IMR-90 (cell line): ENCODE data around the gene ISG15. TPM values are rescaled to one million over a fixed set of nuclear protein-coding genes. Genes with fewer than 3 reads are reported as not detected.

ENCODE experiments used
- ATAC-seq: fragments of 200-7000 bp; cut with Tn5 transposase; 2 replicates; pipeline ENCODE4 v1.9.1; 2020; ENCODE audit warnings: low read depth, mild to moderate bottlenecking, moderate library complexity
- BruUV-seq: library from RNA; stranded (reverse); fragments of 400-500 nt; replicated peaks from 2 replicates; lab custom pipeline; 2021; lab: Mats Ljungman, UMichigan
- CTCF ChIA-PET: fragments of 300-600 bp; formaldehyde crosslinking; extraction: SDS; loops from one replicate; lab custom pipeline; 2021; ENCODE audit warnings: antibody characterized with exemption; lab: Yijun Ruan, JAX
- POLR2A ChIA-PET: fragments of 300-600 bp; sonication (Branson Sonifier 250); formaldehyde crosslinking; loops from one replicate; lab custom pipeline; 2022; ENCODE audit warnings: antibody characterized with exemption; ENCODE audit not compliant: unreplicated experiment; lab: Charles Lee
- DNase-seq: peaks from one replicate; pipeline ENCODE4 v3.0.0; 2013
- H2AFZ ChIP-seq: replicated peaks from 2 replicates; pipeline ENCODE3; 2013; ENCODE audit warnings: low read length, mild to moderate bottlenecking; ENCODE audit not compliant: poor library complexity
- H2AK5ac ChIP-seq: 2 replicates; pipeline ENCODE4 v1.6.1; 2013; ENCODE audit warnings: low read depth, low read length, inconsistent platforms
- H2AK9ac ChIP-seq: replicated peaks from 2 replicates; pipeline ENCODE3; 2013; ENCODE audit warnings: mild to moderate bottlenecking, low read depth, low read length, moderate library complexity; ENCODE audit not compliant: poor library complexity
- H2BK120ac ChIP-seq: 2 replicates; pipeline ENCODE4 v1.6.1; 2013; ENCODE audit warnings: low read depth, low read length, inconsistent platforms
- H2BK15ac ChIP-seq: 3 replicates; pipeline ENCODE4 v1.6.1; 2013; ENCODE audit warnings: low read depth, low read length, inconsistent platforms
- H2BK20ac ChIP-seq: 2 replicates; pipeline ENCODE4 v1.6.1; 2013; ENCODE audit warnings: low read depth, mild to moderate bottlenecking, inconsistent platforms, low read length, moderate library complexity
- H2BK5ac ChIP-seq: 2 replicates; pipeline ENCODE4 v1.6.1; 2013; ENCODE audit warnings: mild to moderate bottlenecking, low read depth, low read length, inconsistent platforms; ENCODE audit not compliant: poor library complexity, severe bottlenecking
- H3K14ac ChIP-seq: replicated peaks from 2 replicates; pipeline ENCODE4 v1.6.1; 2013; ENCODE audit warnings: low read depth, low read length, inconsistent platforms
- H3K18ac ChIP-seq: 2 replicates; pipeline ENCODE4 v1.6.1; 2013; ENCODE audit warnings: low read depth, low read length, control low read depth
- H3K23ac ChIP-seq: 2 replicates; pipeline ENCODE4 v1.6.1; 2013; ENCODE audit warnings: low read depth, low read length, inconsistent platforms
- H3K27ac ChIP-seq: 2 replicates; pipeline ENCODE4 v1.5.1; 2013; ENCODE audit warnings: mild to moderate bottlenecking, control low read depth, low read length; ENCODE audit not compliant: insufficient read depth
- H3K27me3 ChIP-seq: 2 replicates; pipeline ENCODE4 v1.6.1; 2013; ENCODE audit warnings: low read length; ENCODE audit not compliant: control insufficient read depth, insufficient read depth
- H3K36me3 ChIP-seq: 2 replicates; pipeline ENCODE4 v1.6.1; 2013; ENCODE audit warnings: low read length, mixed read lengths; ENCODE audit not compliant: control insufficient read depth, insufficient read depth
- H3K4ac ChIP-seq: 2 replicates; pipeline ENCODE4 v1.6.1; 2013; ENCODE audit warnings: low read depth, low read length, inconsistent platforms
- H3K4me1 ChIP-seq: 2 replicates; pipeline ENCODE4 v1.6.1; 2013; ENCODE audit warnings: low read length, mixed read lengths; ENCODE audit not compliant: control insufficient read depth, insufficient read depth
- H3K4me2 ChIP-seq: 2 replicates; pipeline ENCODE4 v1.6.1; 2013; ENCODE audit warnings: low read depth, mild to moderate bottlenecking, control low read depth, low read length, moderate library complexity
- H3K4me3 ChIP-seq: 2 replicates; pipeline ENCODE4 v1.5.1; 2013; ENCODE audit warnings: low read depth, mild to moderate bottlenecking, control low read depth, low read length, moderate library complexity; ENCODE audit not compliant: insufficient read depth
- H3K56ac ChIP-seq: 2 replicates; pipeline ENCODE4 v1.6.1; 2013; ENCODE audit warnings: low read length, inconsistent platforms; ENCODE audit not compliant: insufficient read depth; ENCODE audit errors: extremely low read depth
- H3K79me1 ChIP-seq, 2 experiments: 2 replicates each; pipeline ENCODE4 v1.6.1; 2013; ENCODE audit warnings: low read length in 2 of 2, inconsistent platforms in 1 of 2, low read depth in 1 of 2
- H3K9ac ChIP-seq: 2 replicates; pipeline ENCODE4 v1.6.1; 2013; ENCODE audit warnings: low read depth, low read length, control low read depth
- H3K9me1 ChIP-seq: 2 replicates; pipeline ENCODE4 v1.6.1; 2013; ENCODE audit warnings: low read length, inconsistent platforms; ENCODE audit not compliant: insufficient read depth
- H3K9me3 ChIP-seq: 2 replicates; pipeline ENCODE4 v1.6.1; 2013; ENCODE audit warnings: low read length; ENCODE audit not compliant: control insufficient read depth, insufficient read depth
- H4K20me1 ChIP-seq: 2 replicates; pipeline ENCODE4 v1.6.1; 2013; ENCODE audit warnings: low read length, inconsistent platforms; ENCODE audit not compliant: insufficient read depth
- H4K5ac ChIP-seq: 2 replicates; pipeline ENCODE4 v1.6.1; 2013; ENCODE audit warnings: mild to moderate bottlenecking, low read depth, low read length, control low read depth
- H4K8ac ChIP-seq, 2 experiments: 2 replicates each; pipeline ENCODE4 v1.6.1; 2013; ENCODE audit warnings: low read depth in 2 of 2, low read length in 2 of 2, control low read depth in 1 of 2, inconsistent platforms in 1 of 2
- H4K91ac ChIP-seq: 2 replicates; pipeline ENCODE4 v1.6.1; 2013; ENCODE audit warnings: low read depth, low read length, inconsistent platforms; ENCODE audit not compliant: insufficient read depth
- BHLHE40 ChIP-seq: fragments of 150-350 bp; IDR thresholded peaks from 2 replicates; pipeline ENCODE4 v1.6.1; 2016; ENCODE audit warnings: mild to moderate bottlenecking, low read depth, low read length
- CHD1 ChIP-seq: IDR thresholded peaks from 2 replicates; pipeline ENCODE4 v1.6.1; 2012; ENCODE audit warnings: low read depth, low read length, improper control_type of control experiment
- FOS ChIP-seq: fragments of 150-350 bp; IDR thresholded peaks from 2 replicates; pipeline ENCODE4 v1.6.1; 2016; ENCODE audit warnings: low read depth, low read length
- MAZ ChIP-seq: IDR thresholded peaks from 2 replicates; pipeline ENCODE4 v1.6.1; 2012; ENCODE audit warnings: low read depth, mild to moderate bottlenecking, low read length, improper control_type of control experiment, moderate library complexity, borderline replicate concordance
- MXI1 ChIP-seq: IDR thresholded peaks from 2 replicates; pipeline ENCODE4 v1.6.1; 2012; ENCODE audit warnings: low read depth, mild to moderate bottlenecking, low read length, moderate library complexity, borderline replicate concordance
- POLR2A ChIP-seq: IDR thresholded peaks from 2 replicates; pipeline ENCODE4 v1.6.1; 2012; ENCODE audit warnings: mild to moderate bottlenecking, low read depth, low read length
- RAD21 ChIP-seq: IDR thresholded peaks from 2 replicates; pipeline ENCODE4 v1.6.1; 2012; ENCODE audit warnings: low read length, improper control_type of control experiment
- RCOR1 ChIP-seq: IDR thresholded peaks from 2 replicates; pipeline ENCODE4 v1.6.1; 2012; ENCODE audit warnings: mild to moderate bottlenecking, low read length, improper control_type of control experiment; ENCODE audit not compliant: insufficient replicate concordance
- USF2 ChIP-seq: fragments of 150-350 bp; IDR thresholded peaks from 2 replicates; pipeline ENCODE4 v1.6.1; 2017; ENCODE audit warnings: mild to moderate bottlenecking, antibody characterized with exemption, low read length, low read depth
- WGBS, 2 experiments: methylation state at CpG; one replicate each; pipeline versions ENCODE4 v1.1.5 to v1.1.7; 2013; ENCODE audit warnings: missing lambda C conversion rate in 2 of 2; ENCODE audit not compliant: insufficient read length in 1 of 2; ENCODE audit errors: extremely low coverage in 2 of 2; 5-methylcytosine and 5-hydroxymethylcytosine counted together
- dilution Hi-C: fragments of 300-500 bp; cut with HindIII; formaldehyde crosslinking; loops from one replicate; pipeline ENCODE4 v1.14.3; 2018; ENCODE audit warnings: low sequenced_read_pairs; ENCODE audit not compliant: unreplicated experiment
- in situ Hi-C: fragments of 300-500 bp; cut with MboI; formaldehyde crosslinking; loops from 3 replicates; pipeline ENCODE4 v1.14.3; 2019; ENCODE audit warnings: low sequenced_read_pairs, inconsistent platforms, mixed read lengths
- intact Hi-C: fragments of 100-400 bp; cut with micrococcal nuclease; formaldehyde crosslinking; loops from 2 replicates; pipeline ENCODE4 v1.10.0; 2022
- microRNA-seq, 2 experiments: library from miRNA; stranded (forward) in 1 of 2; unstranded in 1 of 2; fragments of 10-50 nt in 1 of 2; fragments of <30 nt in 1 of 2; gene quantifications in 1 of 2; microRNA quantifications in 1 of 2; one replicate each; pipeline versions ENCODE3 to v1.1.0; 2013 to 2020; ENCODE audit not compliant: insufficient read depth in 1 of 2, insufficient read length in 1 of 2, unreplicated experiment in 1 of 2
- polyA plus RNA-seq, 3 experiments: library from polyadenylated mRNA; depleted of rRNA; stranded (reverse); fragments of >200 nt; gene quantifications; 2 replicates each; pipeline ENCODE4 v1.2.3, GENCODE V29; 2012; ENCODE audit warnings: low replicate concordance in 1 of 3
- small RNA-seq, 5 experiments: library from RNA; depleted of rRNA; stranded (forward); fragments of <200 nt; gene quantifications; one replicate each; pipeline ENCODE3, GENCODE V24; 2012
- total RNA-seq: library from RNA; depleted of rRNA; stranded (reverse); fragments of >200 nt; gene quantifications from 2 replicates; pipeline ENCODE4 v1.2.3, GENCODE V29; 2012; rRNA removed

The ISG15 gene
- total and polyA plus RNA-seq, 2 of the 4 experiments (the other 2 are of a cell fraction), result 99.1 to 105 TPM

GRCh38 chr1:1063261-1063944 lies 50.1 kb downstream of the ISG15 start:
- no peak overlapping the region for H3K23ac ChIP-seq
- no peak for TF ChIP-seq FOS
- no peak for TF ChIP-seq MAZ
- no peak for TF ChIP-seq BHLHE40
- TF ChIP-seq USF2, result no peak
- TF ChIP-seq RAD21, result no peak
- no peak for TF ChIP-seq POLR2A
- TF ChIP-seq RCOR1, result no peak
- TF ChIP-seq CHD1, result no peak
- TF ChIP-seq MXI1, result no peak
- peak overlapping the region in 1 of 2 experiments; percentile 69; a peak in 1 of 4 replicates for H4K8ac ChIP-seq
- H3K4ac ChIP-seq, result peak overlapping the region; percentile 67
- DNase-seq (no peak), ATAC-seq (no peak)
- H3K79me1 ChIP-seq, result 0 out of 4 replicates have a peak, but pooled peaks cover 0 to 4% of the 10 kb centered on the region in 2 experiments
- no peak overlapping the region for H3K4me2 ChIP-seq
- intact Hi-C loops, result loop anchor here (1.0 kb wide), 1 partner anchor 79 kb away; no protein-coding TSS in a partner anchor
- POLR2A ChIA-PET, result no interaction called here
- no peak overlapping the region for H4K5ac ChIP-seq
- no peaks in the 10 kb centered on the region for H3K9me3 ChIP-seq
- peaks cover 15% of the 10 kb centered on the region for H3K4me1 ChIP-seq
- CTCF ChIA-PET, result interaction anchor here (2.3 kb wide), 1 partner anchor 79 kb away, joined by 9 read pairs; no protein-coding TSS in a partner anchor
- no peaks in the 10 kb centered on the region for H3K36me3 ChIP-seq
- H3K9ac ChIP-seq, result no peak overlapping the region
- no peak overlapping the region; the same call in 1 of the 2 replicates for H3K14ac ChIP-seq
- H3K9me1 ChIP-seq, result 0 out of 2 replicates have a peak, but pooled peaks cover 4% of the 10 kb centered on the region
- H3K27ac ChIP-seq, result no peak overlapping the region; the same call in 1 of the 2 replicates
- no peak overlapping the region for H3K18ac ChIP-seq
- H2BK5ac ChIP-seq, result peak overlapping the region; percentile 35
- BruUV-seq, result no TSS peak
- dilution Hi-C loops, result no loop called here
- H2BK15ac ChIP-seq, result peak overlapping the region; percentile 52; the same call in 1 of the 3 replicates
- peak overlapping the region; percentile 87 for H2AFZ ChIP-seq
- H2AK5ac ChIP-seq, result peak overlapping the region; percentile 100
- in situ Hi-C loops, result no loop called here
- H3K56ac ChIP-seq, result no peak overlapping the region
- H2AK9ac ChIP-seq, result peak overlapping the region; percentile 96
- H4K91ac ChIP-seq, result no peak overlapping the region
- WGBS, 2 experiments, result 81% methylated on average over 7 of the region's 24 CpGs; no CpG with 5 or more reads in 1 of the 2 experiments
- peaks cover 4% of the 10 kb centered on the region; the same call in 1 of the 2 replicates for H3K27me3 ChIP-seq
- 0 out of 2 replicates have a peak overlapping the region, but pooled peaks have one; percentile 61 for H2BK20ac ChIP-seq
- H3K4me3 ChIP-seq, result no peak overlapping the region
- peak overlapping the region; percentile 26; the same call in 1 of the 2 replicates for H2BK120ac ChIP-seq
- no peaks in the 10 kb centered on the region for H4K20me1 ChIP-seq

Small RNA genes within 50 kb of the gene (microRNA-seq; reads per million reads assigned to microRNA genes)
- not detected for gene AL645608.3 (ENCODE audit: insufficient read depth, insufficient read length)

Small RNA genes within 50 kb of the gene (small RNA-seq; reads per million reads assigned to genes)
- gene AL645608.3, result 0 reads per million in 5 experiments

Other genes starting within 250 kb of the ISG15 start
- 5.9 and 6.9 TPM in 2 replicates for gene SAMD11, start 89.6 kb upstream of the ISG15 start, total RNA-seq
- 22.9 and 31.9 TPM in 2 replicates for gene SAMD11, start 89.6 kb upstream of the ISG15 start, polyA plus RNA-seq (2012; rRNA removed)
- gene NOC2L, start 54.2 kb upstream of the ISG15 start, total RNA-seq, result 105 and 106 TPM in 2 replicates
- gene NOC2L, start 54.2 kb upstream of the ISG15 start, polyA plus RNA-seq (2012; rRNA removed), result 74.2 and 75.7 TPM in 2 replicates
- 3.4 and 3.6 TPM in 2 replicates for gene KLHL17, start 52.9 kb upstream of the ISG15 start, total RNA-seq
- 41.0 and 50.7 TPM in 2 replicates for gene KLHL17, start 52.9 kb upstream of the ISG15 start, polyA plus RNA-seq (2012; rRNA removed)
- gene PLEKHN1, start 47.0 kb upstream of the ISG15 start, total RNA-seq, result 0.28 and 0.54 TPM in 2 replicates
- gene PLEKHN1, start 47.0 kb upstream of the ISG15 start, polyA plus RNA-seq (2012; rRNA removed), result 2.1 and 2.3 TPM in 2 replicates
- gene PERM1, start 31.4 kb upstream of the ISG15 start, total RNA-seq, result not detected in 2 replicates
- not detected in 2 replicates for gene PERM1, start 31.4 kb upstream of the ISG15 start, polyA plus RNA-seq (2012; rRNA removed)
- 1.4 and 3.1 TPM in 2 replicates for gene HES4, start 13.4 kb upstream of the ISG15 start, total RNA-seq
- 11.7 and 18.9 TPM in 2 replicates for gene HES4, start 13.4 kb upstream of the ISG15 start, polyA plus RNA-seq (2012; rRNA removed)
- gene AGRN, start 6.6 kb downstream of the ISG15 start, total RNA-seq, result 8.1 and 11.4 TPM in 2 replicates
- gene AGRN, start 6.6 kb downstream of the ISG15 start, polyA plus RNA-seq (2012; rRNA removed), result 115 and 124 TPM in 2 replicates
- gene RNF223, start 60.8 kb downstream of the ISG15 start, total RNA-seq, result not detected in 2 replicates
- not detected in 2 replicates for gene RNF223, start 60.8 kb downstream of the ISG15 start, polyA plus RNA-seq (2012; rRNA removed)
- gene C1orf159, start 102.6 kb downstream of the ISG15 start, total RNA-seq, result 2.5 and 2.9 TPM in 2 replicates
- 12.6 and 15.5 TPM in 2 replicates for gene C1orf159, start 102.6 kb downstream of the ISG15 start, polyA plus RNA-seq (2012; rRNA removed)
- not detected in 2 replicates for gene TTLL10, start 160.4 kb downstream of the ISG15 start, total RNA-seq
- gene TTLL10, start 160.4 kb downstream of the ISG15 start, polyA plus RNA-seq (2012; rRNA removed), result not detected in 2 replicates
- 0.18 TPM in 1 of 2 replicates, not detected in the other for gene TNFRSF18, start 193.1 kb downstream of the ISG15 start, total RNA-seq
- gene TNFRSF18, start 193.1 kb downstream of the ISG15 start, polyA plus RNA-seq (2012; rRNA removed), result 1.0 and 1.2 TPM in 2 replicates
- not detected in 2 replicates for gene TNFRSF4, start 200.7 kb downstream of the ISG15 start, total RNA-seq
- gene TNFRSF4, start 200.7 kb downstream of the ISG15 start, polyA plus RNA-seq (2012; rRNA removed), result 0.15 and 0.44 TPM in 2 replicates
- 57.0 and 69.4 TPM in 2 replicates for gene SDF4, start 218.5 kb downstream of the ISG15 start, total RNA-seq
- gene SDF4, start 218.5 kb downstream of the ISG15 start, polyA plus RNA-seq (2012; rRNA removed), result 250 and 252 TPM in 2 replicates
- gene B3GALT6, start 218.7 kb downstream of the ISG15 start, total RNA-seq, result 12.2 and 18.3 TPM in 2 replicates
- gene B3GALT6, start 218.7 kb downstream of the ISG15 start, polyA plus RNA-seq (2012; rRNA removed), result 23.0 and 29.2 TPM in 2 replicates
- gene C1QTNF12, start 233.2 kb downstream of the ISG15 start, total RNA-seq, result 0.36 TPM in 1 of 2 replicates, not detected in the other
- gene C1QTNF12, start 233.2 kb downstream of the ISG15 start, polyA plus RNA-seq (2012; rRNA removed), result 1.1 and 2.6 TPM in 2 replicates